Hematopoietic multipotent progenitor cell treated with erythropoietin and hydrocortisone succinate and interleukin-3 and kit ligand, for 8 days (in vitro differentiated cells): ENCODE data around the gene NCAPD3.
"Not testable (repeated sequence)": the region's sequence is repeated elsewhere in the genome, so short reads cannot be mapped to it uniquely, and the experiment has no call there.

ENCODE experiments used
- DNase-seq: peaks from one replicate; pipeline ENCODE4 v3.0.0-alpha.2; 2015

NCAPD3 gene

GRCh38 chr11:134126217-134126822 lies 97.4 kb downstream of the NCAPD3 start:
- DNase-seq: no peak

DNA sequence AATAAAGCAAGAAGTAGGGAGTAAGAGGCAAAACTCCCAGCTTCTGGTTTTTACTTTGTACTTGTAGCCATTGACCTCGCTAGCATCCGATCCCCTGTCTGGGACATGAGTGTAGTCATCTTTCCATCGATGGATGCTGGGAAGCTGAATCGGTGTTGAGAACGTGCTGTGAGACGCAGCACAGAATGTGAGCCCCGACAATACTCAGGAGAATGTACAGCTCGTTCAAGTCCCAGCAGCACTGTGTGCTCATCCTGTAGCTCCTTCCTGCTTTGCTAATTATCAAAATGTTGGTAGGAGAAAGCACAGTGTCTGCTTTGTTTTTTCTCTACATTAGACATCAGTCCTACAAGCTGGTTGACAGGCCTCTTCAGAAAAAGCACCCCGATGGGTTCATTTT lies 98.3 kb downstream of the NCAPD3 start:
- DNase-seq: no peak

DNA sequence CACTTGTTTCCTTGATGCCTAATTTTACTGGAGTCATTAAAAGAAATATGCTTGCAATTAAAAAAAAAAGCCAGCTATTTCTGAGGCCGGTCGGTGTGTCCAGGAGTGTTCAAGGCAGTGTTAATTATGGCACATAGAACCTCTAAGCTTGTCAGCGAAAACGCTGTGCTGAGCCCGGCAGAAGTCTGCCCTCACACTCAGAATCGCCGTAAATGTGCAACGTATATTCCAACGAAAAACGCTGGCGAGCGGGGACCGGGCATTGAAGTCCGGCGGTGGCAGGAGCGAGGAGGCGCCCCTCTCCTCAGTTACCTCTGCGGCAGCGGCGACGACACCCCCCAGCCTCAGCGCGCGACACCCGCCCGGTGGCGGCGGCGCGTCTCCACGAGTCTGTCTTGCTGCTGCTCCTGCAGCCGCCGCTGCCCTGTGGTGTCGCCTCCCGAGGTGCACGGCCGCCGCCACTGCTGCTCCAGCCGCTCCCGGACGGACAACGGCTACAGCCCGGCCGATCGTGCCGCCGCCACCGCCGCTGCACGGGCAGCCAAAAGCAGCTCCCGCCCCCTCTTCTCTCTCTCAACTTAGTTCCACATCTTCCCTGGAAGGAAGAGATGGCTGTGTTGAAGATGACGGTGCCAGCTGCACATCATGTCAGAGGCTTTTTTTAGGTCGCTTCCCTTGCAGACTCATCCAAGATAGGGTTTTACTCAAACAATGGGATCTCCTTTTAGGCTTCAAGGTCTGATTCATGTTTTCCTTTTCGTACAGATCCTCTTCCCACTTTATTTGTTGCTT lies 98.9 kb downstream of the NCAPD3 start:
- DNase-seq: no peak

- DNase-seq: no peak
Measured at GRCh38 chr11:134120921-134121526, 102.7 kb downstream of the NCAPD3 start.

DNA sequence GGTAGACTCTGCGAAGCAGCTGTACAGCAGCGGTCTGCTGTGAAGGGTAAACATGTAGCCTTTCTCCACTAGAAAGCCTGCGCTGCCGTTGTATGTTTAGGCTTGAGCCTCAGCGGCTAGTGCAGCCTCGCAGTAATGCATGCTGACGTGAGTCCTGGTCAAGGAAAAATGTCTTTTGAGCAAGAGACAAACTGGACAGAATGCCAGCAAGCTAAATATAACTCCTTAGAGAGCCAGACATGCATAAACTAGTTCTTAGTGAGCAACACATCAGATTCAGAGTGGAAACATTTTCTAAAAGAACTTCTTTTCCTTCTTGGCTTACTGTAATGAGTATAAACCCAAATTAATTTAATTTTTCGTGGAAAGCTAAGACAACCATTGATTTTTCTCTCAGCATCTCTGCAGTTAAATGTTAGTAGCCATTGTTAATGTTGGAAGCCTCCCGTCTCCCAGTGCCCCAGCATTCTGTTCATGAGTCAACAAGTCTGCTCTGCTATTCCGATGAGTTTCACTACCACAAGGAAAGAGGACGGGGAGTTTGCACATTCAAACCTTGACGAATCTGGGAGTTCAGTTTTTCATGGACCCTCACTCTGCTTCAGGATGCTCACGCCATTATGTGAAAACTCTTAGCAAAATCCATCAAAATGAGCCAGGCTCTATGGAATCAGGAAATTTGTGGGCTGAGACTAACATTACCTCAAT lies 103.5 kb downstream of the NCAPD3 start:
- DNase-seq: no peak

- DNase-seq: no peak
Measured at GRCh38 chr11:134119094-134119493, 104.7 kb downstream of the NCAPD3 start.

DNA sequence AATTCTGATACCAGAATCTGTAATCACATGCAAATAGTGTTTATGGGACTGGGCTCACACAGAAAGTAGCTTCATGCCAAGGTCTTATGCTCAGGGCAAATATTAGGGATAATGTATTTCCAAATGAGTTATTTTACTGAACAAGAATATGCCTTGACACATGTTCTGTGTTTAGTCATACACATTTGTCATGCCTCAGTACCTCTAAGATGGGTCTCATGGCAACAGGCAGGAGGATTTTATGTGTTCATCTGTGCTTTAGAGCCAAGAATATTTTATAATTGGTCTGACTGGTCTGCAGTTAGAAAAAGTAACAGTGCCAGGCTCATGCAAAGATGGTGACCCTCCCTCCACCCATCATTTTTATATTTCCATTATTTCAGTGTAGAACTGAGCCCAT lies 105.8 kb downstream of the NCAPD3 start:
- DNase-seq: no peak

- DNase-seq: no peak
Measured at GRCh38 chr11:134116210-134116609, 107.6 kb downstream of the NCAPD3 start.

DNA sequence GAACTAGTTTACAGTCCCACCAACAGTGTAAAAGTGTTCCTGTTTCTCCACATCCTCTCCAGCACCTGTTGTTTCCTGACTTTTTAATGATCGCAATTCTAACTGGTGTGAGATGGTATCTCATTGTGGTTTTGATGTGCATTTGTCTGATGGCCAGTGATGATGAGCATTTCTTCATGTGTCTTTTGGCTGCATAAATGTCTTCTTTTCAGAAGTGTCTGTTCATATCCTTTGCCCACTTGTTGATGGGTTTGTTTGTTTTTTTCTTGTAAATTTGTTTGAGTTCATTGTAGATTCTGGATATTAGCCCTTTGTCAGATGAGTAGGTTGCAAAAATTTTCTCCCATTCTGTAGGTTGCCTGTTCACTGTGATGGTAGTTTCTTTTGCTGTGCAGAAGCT lies 110.0 kb downstream of the NCAPD3 start:
- not testable (repeated sequence) for DNase-seq

DNA sequence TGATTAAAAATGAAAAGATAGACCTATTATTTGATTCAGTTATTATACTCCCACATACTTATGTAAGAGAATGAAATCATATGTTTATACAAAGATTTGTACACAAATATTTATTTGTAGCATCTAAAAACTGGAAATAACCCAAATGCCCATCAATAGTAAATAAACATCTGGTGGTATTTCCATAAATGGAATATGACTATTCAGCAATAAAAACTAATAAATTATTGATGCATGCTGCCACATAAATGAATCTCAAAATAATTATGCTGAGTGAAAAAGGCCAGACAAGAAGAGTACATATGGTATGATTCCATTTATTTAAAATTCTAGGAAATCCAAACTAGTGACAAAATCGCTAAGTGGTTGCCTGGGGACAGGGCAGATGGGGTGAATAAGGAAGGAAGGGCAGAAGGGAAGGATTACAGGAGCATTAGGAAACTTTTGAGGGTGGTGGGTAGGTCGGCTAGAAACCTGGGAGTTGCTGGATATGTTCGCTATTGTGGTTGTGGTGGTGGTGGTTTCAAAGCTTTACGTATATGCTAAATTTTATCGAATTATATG lies 113.4 kb downstream of the NCAPD3 start:
- DNase-seq: no peak
